Natural killer cell (primary cell): ENCODE data around the gene YWHAG. TPM values are rescaled to one million over a fixed set of nuclear protein-coding genes. Genes with fewer than 3 reads are reported as not detected.
"Not testable (repeated sequence)": the region's sequence is repeated elsewhere in the genome, so short reads cannot be mapped to it uniquely, and the experiment has no call there.

Experiments
- ATAC-seq, 3 donors: fragments of 150-1000 bp in 2 of 3; fragments of 200-7000 bp in 1 of 3; cut with Tn5 transposase; 1 replicate in 1 of 3; 2 replicates in 2 of 3; pipeline ENCODE4 v1.10.0; 2021; ENCODE audit warnings: mild to moderate bottlenecking in 2 of 3, moderate library complexity in 2 of 3
- DNase-seq, 2 donors: peaks; one replicate each; pipeline versions ENCODE4 v3.0.0 to v3.0.0-alpha.2; 2013 to 2021; ENCODE audit warnings: mixed read lengths in 1 of 2
- H3K27ac ChIP-seq: one replicate; pipeline ENCODE4 v1.5.1; 2013; ENCODE audit warnings: mild to moderate bottlenecking, low read length
- H3K27me3 ChIP-seq: one replicate; pipeline ENCODE4 v1.6.1; 2013; ENCODE audit warnings: low read length; ENCODE audit not compliant: control insufficient read depth, insufficient read depth
- H3K36me3 ChIP-seq: one replicate; pipeline ENCODE4 v1.6.1; 2013; ENCODE audit warnings: low read length; ENCODE audit not compliant: control insufficient read depth, insufficient read depth
- H3K4me1 ChIP-seq: one replicate; pipeline ENCODE4 v1.6.1; 2013; ENCODE audit warnings: low read length; ENCODE audit not compliant: control insufficient read depth, insufficient read depth
- H3K4me3 ChIP-seq: one replicate; pipeline ENCODE4 v1.5.1; 2013; ENCODE audit warnings: low read length
- H3K9me3 ChIP-seq: one replicate; pipeline ENCODE4 v1.6.1; 2013; ENCODE audit warnings: low read length; ENCODE audit not compliant: control insufficient read depth, insufficient read depth
- H3K27ac Mint-ChIP-seq, 2 donors: one replicate each; pipeline ENCODE4 v1.8.0; 2022; ENCODE audit warnings: mild to moderate bottlenecking in 2 of 2, mixed read lengths in 2 of 2, moderate library complexity in 1 of 2
- H3K27me3 Mint-ChIP-seq, 2 donors: one replicate each; pipeline ENCODE4 v1.8.0; 2022; ENCODE audit warnings: low read depth in 2 of 2, mixed read lengths in 2 of 2
- H3K36me3 Mint-ChIP-seq: one replicate; pipeline ENCODE4 v1.8.0; 2022; ENCODE audit warnings: mixed read lengths
- H3K4me1 Mint-ChIP-seq, 2 donors: one replicate each; pipeline ENCODE4 v1.8.0; 2022; ENCODE audit warnings: mixed read lengths in 2 of 2
- H3K4me3 Mint-ChIP-seq: one replicate; pipeline ENCODE4 v1.8.0; 2022; ENCODE audit warnings: mild to moderate bottlenecking, moderate library complexity, mixed read lengths
- H3K9me3 Mint-ChIP-seq, 2 donors: one replicate each; pipeline ENCODE4 v1.8.0; 2022; ENCODE audit warnings: mixed read lengths in 2 of 2
- WGBS: methylation state at CpG from one replicate; pipeline ENCODE4 v1.1.7; 2013; ENCODE audit warnings: missing lambda C conversion rate; ENCODE audit not compliant: insufficient coverage; 5-methylcytosine and 5-hydroxymethylcytosine counted together
- intact Hi-C: fragments of 100-400 bp; cut with micrococcal nuclease; formaldehyde crosslinking; loops from one replicate; pipeline ENCODE4 v1.14.2; 2022
- total RNA-seq, 4 donors: library from RNA; stranded (reverse); fragments of 120-200 nt in 1 of 4; gene quantifications; one replicate each; pipeline versions ENCODE4 v1.2.3 to v1.2.4, GENCODE V29; 2013 to 2022
- TF ChIP-seq, protein P1 (sequence below): fragments of 200-600 bp; IDR thresholded peaks from one replicate; pipeline ENCODE4 v1.8.0; 2022; ENCODE audit warnings: antibody characterized with exemption

YWHAG gene
- total RNA-seq, 3 donors from 2014 or later (not counting 1 experiment from before 2014, with no cell fraction given), result 21.4 to 28.9 (median 27.4) TPM

- peaks cover 27 to 29% of the 10 kb centered on the region in 2 donors for H3K4me1 Mint-ChIP-seq
- H3K4me3 Mint-ChIP-seq, result peak overlapping the region; percentile 86
- Histone ChIP-seq H3K4me3 (peak overlapping the region; percentile 91), H3K36me3 (no peaks in the 10 kb centered on the region), H3K27ac (peak overlapping the region; percentile 88), H3K4me1 (peaks cover 25% of the 10 kb centered on the region), H3K9me3 (no peaks in the 10 kb centered on the region), H3K27me3 (no peaks in the 10 kb centered on the region)
- ATAC-seq (peak; percentile 90 to 97 (median 93)), DNase-seq (peak; percentile 96 to 97)
- intact Hi-C loops, result loop anchor here (1.0 to 10.0 kb wide), 3 partner anchors 27 to 273 kb away; partner anchors contain the start of genes MDH2 and STYXL1
- no peaks in the 10 kb centered on the region for H3K27me3 Mint-ChIP-seq
- no peaks in the 10 kb centered on the region for H3K9me3 Mint-ChIP-seq
- TF ChIP-seq, protein P1, sequence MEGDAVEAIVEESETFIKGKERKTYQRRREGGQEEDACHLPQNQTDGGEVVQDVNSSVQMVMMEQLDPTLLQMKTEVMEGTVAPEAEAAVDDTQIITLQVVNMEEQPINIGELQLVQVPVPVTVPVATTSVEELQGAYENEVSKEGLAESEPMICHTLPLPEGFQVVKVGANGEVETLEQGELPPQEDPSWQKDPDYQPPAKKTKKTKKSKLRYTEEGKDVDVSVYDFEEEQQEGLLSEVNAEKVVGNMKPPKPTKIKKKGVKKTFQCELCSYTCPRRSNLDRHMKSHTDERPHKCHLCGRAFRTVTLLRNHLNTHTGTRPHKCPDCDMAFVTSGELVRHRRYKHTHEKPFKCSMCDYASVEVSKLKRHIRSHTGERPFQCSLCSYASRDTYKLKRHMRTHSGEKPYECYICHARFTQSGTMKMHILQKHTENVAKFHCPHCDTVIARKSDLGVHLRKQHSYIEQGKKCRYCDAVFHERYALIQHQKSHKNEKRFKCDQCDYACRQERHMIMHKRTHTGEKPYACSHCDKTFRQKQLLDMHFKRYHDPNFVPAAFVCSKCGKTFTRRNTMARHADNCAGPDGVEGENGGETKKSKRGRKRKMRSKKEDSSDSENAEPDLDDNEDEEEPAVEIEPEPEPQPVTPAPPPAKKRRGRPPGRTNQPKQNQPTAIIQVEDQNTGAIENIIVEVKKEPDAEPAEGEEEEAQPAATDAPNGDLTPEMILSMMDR, result no peak
- WGBS, result 0% methylated on average over 50 of the region's 50 CpGs
- no peaks in the 10 kb centered on the region for H3K36me3 Mint-ChIP-seq
- H3K27ac Mint-ChIP-seq, result peak overlapping the region; percentile 84 to 96
These were observed 40.9 kb downstream of the YWHAG start for GRCh38 chr7:76317782-76318487.

- H3K9me3 Mint-ChIP-seq, result no peaks in the 10 kb centered on the region
- peak overlapping the region; percentile 84 to 96 for H3K27ac Mint-ChIP-seq
- no peaks in the 10 kb centered on the region for H3K36me3 Mint-ChIP-seq
These were observed 41.6 kb downstream of the YWHAG start for GRCh38 chr7:76316984-76317781.

DNA sequence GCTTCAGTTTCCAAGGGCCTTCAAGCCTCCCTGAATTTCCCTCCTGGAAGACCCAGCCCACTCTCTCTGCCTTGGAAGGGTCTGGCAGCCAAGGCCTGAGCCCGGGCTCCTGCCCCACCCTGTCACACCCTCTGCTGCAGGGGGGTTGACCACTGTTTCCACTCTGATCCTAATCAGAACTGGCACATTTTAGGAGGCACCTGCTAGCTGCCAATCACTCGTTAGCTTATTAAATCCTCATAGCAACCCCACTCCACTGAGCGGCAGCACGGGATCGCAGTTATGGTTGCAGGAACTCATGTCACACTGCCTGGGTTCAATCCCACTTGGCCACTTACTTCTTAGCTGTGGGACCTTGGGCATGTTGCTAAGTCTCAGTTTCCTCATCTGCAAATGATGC, 43.4 kb downstream of the YWHAG start:
- no peaks in the 10 kb centered on the region for H3K36me3 Mint-ChIP-seq
- ATAC-seq (no peak), DNase-seq (no peak)
- TF ChIP-seq, protein P1, result no peak
- Histone ChIP-seq H3K9me3 (no peaks in the 10 kb centered on the region), H3K36me3 (no peaks in the 10 kb centered on the region), H3K4me3 (no peak overlapping the region), H3K4me1 (peaks cover 25% of the 10 kb centered on the region), H3K27ac (no peak overlapping the region), H3K27me3 (no peaks in the 10 kb centered on the region)
- no peaks in the 10 kb centered on the region for H3K27me3 Mint-ChIP-seq
- no peaks in the 10 kb centered on the region for H3K9me3 Mint-ChIP-seq
- 24% methylated on average over 5 of the region's 5 CpGs for WGBS
- H3K4me1 Mint-ChIP-seq, result peaks cover 22 to 29% of the 10 kb centered on the region in 2 donors
- no peak overlapping the region for H3K4me3 Mint-ChIP-seq
- no peak overlapping the region for H3K27ac Mint-ChIP-seq
- intact Hi-C loops, result loop anchor here (10.0 kb wide), 1 partner anchor 271 kb away; the partner anchor contains the start of genes MDH2 and STYXL1

More at GRCh38 chr7:76316984-76317781, 41.6 kb downstream of the YWHAG start:
- ATAC-seq (no peak), DNase-seq (no peak)
- Histone ChIP-seq H3K9me3 (no peaks in the 10 kb centered on the region), H3K4me3 (peak overlapping the region; percentile 91), H3K27ac (peak overlapping the region; percentile 88), H3K36me3 (no peaks in the 10 kb centered on the region), H3K4me1 (peaks cover 25% of the 10 kb centered on the region), H3K27me3 (no peaks in the 10 kb centered on the region)
- H3K4me3 Mint-ChIP-seq, result peak overlapping the region; percentile 86
- 63% methylated on average over 13 of the region's 14 CpGs for WGBS
- H3K4me1 Mint-ChIP-seq, result peaks cover 22 to 29% of the 10 kb centered on the region in 2 donors
- intact Hi-C loops, result loop anchor here (10.0 kb wide), 1 partner anchor 272 kb away; the partner anchor contains the start of genes MDH2 and STYXL1
- TF ChIP-seq, protein P1, result no peak
- H3K27me3 Mint-ChIP-seq, result no peaks in the 10 kb centered on the region

DNA sequence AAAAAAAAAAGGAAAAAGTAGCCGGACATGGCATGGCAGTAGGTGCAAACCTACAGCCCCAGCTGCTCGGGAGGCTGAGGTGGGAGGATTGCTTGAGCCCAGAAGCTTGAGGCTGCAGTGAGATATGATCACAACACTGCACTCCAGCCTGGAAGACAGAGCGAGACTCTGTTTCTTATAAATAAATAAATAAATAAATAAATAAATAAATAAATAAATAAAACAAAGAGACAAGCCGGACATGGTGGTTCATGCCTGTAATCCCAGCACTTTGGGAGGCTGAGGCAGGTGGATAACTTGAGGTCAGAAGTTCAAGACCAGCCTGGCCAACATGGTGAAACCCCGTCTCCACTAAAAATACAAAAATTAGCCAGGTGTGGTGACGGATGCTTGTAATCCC, 44.1 kb downstream of the YWHAG start:
- intact Hi-C loops, result loop anchor here (1.0 to 10.0 kb wide), 4 partner anchors 11 to 270 kb away; partner anchors contain the start of genes MDH2 and STYXL1
- 78% methylated on average over 5 of the region's 6 CpGs for WGBS
- DNase-seq, ATAC-seq, H3K36me3 ChIP-seq, H3K4me3 ChIP-seq, H3K27me3 Mint-ChIP-seq, H3K27ac ChIP-seq, H3K27me3 ChIP-seq, H3K9me3 Mint-ChIP-seq, H3K9me3 ChIP-seq, H3K36me3 Mint-ChIP-seq, H3K27ac Mint-ChIP-seq: not testable (repeated sequence)
- H3K4me1 ChIP-seq, result peaks cover 25% of the 10 kb centered on the region
- Mint-ChIP-seq H3K4me3 (peak overlapping the region; percentile 35), H3K4me1 (peaks cover 22 to 29% of the 10 kb centered on the region in 2 donors)
